Breast epithelium (tissue), 4 donors: ENCODE results near the gene SLC9A2. TPM values are rescaled to one million over a fixed set of nuclear protein-coding genes. Genes with fewer than 3 reads are reported as not detected.

Experiments
- DNase-seq, 2 donors: peaks; one replicate each; pipeline ENCODE4 v3.0.0-alpha.2; 2019; ENCODE audit warnings: low spot score in 2 of 2
- H3K27ac ChIP-seq, 2 donors: fragments of 200-600 bp; sonication (generic) in 1 of 2; one replicate each; pipeline ENCODE4 v1.5.1; 2016 to 2019; ENCODE audit warnings: mild to moderate bottlenecking in 1 of 2
- H3K27me3 ChIP-seq, 2 donors: fragments of 200-600 bp; sonication (generic) in 1 of 2; one replicate each; pipeline versions ENCODE4 v1.5.1 to v1.6.0; 2017 to 2019; ENCODE audit warnings: control low read depth in 1 of 2, mild to moderate bottlenecking in 1 of 2
- H3K36me3 ChIP-seq: fragments of 200-600 bp; one replicate; pipeline ENCODE4 v1.5.1; 2019
- H3K4me1 ChIP-seq, 2 donors: fragments of 200-600 bp; sonication (generic); one replicate each; pipeline ENCODE4 v1.5.1; 2016 to 2019; ENCODE audit warnings: control low read depth in 1 of 2
- H3K4me3 ChIP-seq, 3 donors: fragments of 200-600 bp; sonication (generic); 1 replicate in 2 of 3; 2 replicates in 1 of 3; pipeline ENCODE4 v1.5.1; 2016 to 2019; ENCODE audit warnings: mild to moderate bottlenecking in 3 of 3, moderate library complexity in 2 of 3
- H3K9me3 ChIP-seq, 2 donors: fragments of 200-600 bp; sonication (generic) in 1 of 2; one replicate each; pipeline ENCODE4 v1.5.1; 2016 to 2019; ENCODE audit warnings: control low read depth in 1 of 2
- CTCF ChIP-seq, 3 donors: fragments of 450-650 bp; IDR thresholded peaks; one replicate each; pipeline ENCODE4 v1.5.1; 2016 to 2017; ENCODE audit warnings: antibody characterized with exemption in 3 of 3, mild to moderate bottlenecking in 3 of 3, moderate library complexity in 3 of 3
- POLR2A ChIP-seq: fragments of 450-650 bp; IDR thresholded peaks from one replicate; pipeline ENCODE4 v1.6.1; 2016; ENCODE audit warnings: antibody characterized with exemption, mild to moderate bottlenecking, moderate library complexity
- POLR2AphosphoS5 ChIP-seq, 3 donors: sonication (generic); formaldehyde crosslinking; IDR thresholded peaks; one replicate each; pipeline ENCODE4 v1.6.1; 2017; ENCODE audit warnings: antibody characterized with exemption in 3 of 3
- intact Hi-C: fragments of 100-400 bp; cut with DNase I; formaldehyde crosslinking; loops from one replicate; pipeline ENCODE4 v1.15.1; 2023; ENCODE audit warnings: low total_unique reads
- total RNA-seq, 3 donors: library from RNA; depleted of rRNA; stranded (reverse); fragments of >200 nt; gene quantifications; one replicate each; pipeline ENCODE4 v1.1.0, GENCODE V29; 2016

Gene SLC9A2
- total RNA-seq: under 1 TPM; 0.16 to 0.98 (median 0.73) TPM

GRCh38 chr2:102619414-102620319 is at the start of gene SLC9A2:
Gene SLC9A2, plus strand, starts transcription at chr2:102619553. Its CDS starts 296 bp downstream, at chr2:102619849.
- no peaks in the 10 kb centered on the region for H3K9me3 ChIP-seq
- intact Hi-C loops: loop anchor here (5.0 kb wide), 1 partner anchor 843 kb away; no protein-coding TSS in a partner anchor
- no peak within 1 kb of the TSS for H3K27ac ChIP-seq
- DNase-seq: no peak
- TF ChIP-seq CTCF (IDR thresholded peaks at IDR 0.05) (no peak), POLR2A (no peak), POLR2AphosphoS5 (IDR thresholded peaks at IDR 0.05) (no peak)
- H3K4me1 ChIP-seq: no peaks in the 10 kb centered on the region
- peak within 1 kb of the TSS; percentile 39 to 60 (median 51) for H3K4me3 ChIP-seq
- H3K36me3 ChIP-seq: no peaks in the 10 kb centered on the region
- peaks cover 0 to 40% of the 10 kb centered on the region in 2 donors for H3K27me3 ChIP-seq

GRCh38 chr2:102575888-102576287 is 43.5 kb upstream of the SLC9A2 start:
- Histone ChIP-seq H3K36me3 (no peaks in the 10 kb centered on the region), H3K9me3 (peaks cover 0 to 13% of the 10 kb centered on the region in 2 donors), H3K27me3 (no peaks in the 10 kb centered on the region), H3K4me3 (no peak overlapping the region), H3K4me1 (no peaks in the 10 kb centered on the region), H3K27ac (no peak overlapping the region)
- intact Hi-C loops: no loop called here
- DNase-seq: no peak
- TF ChIP-seq POLR2A (no peak), POLR2AphosphoS5 (IDR thresholded peaks at IDR 0.05) (no peak), CTCF (IDR thresholded peaks at IDR 0.05) (no peak)

- Histone ChIP-seq H3K36me3 (no peaks in the 10 kb centered on the region), H3K4me3 (no peak overlapping the region), H3K27me3 (no peaks in the 10 kb centered on the region), H3K4me1 (no peaks in the 10 kb centered on the region), H3K9me3 (peaks cover 0 to 13% of the 10 kb centered on the region in 2 donors), H3K27ac (no peak overlapping the region)
- DNase-seq: no peak
- intact Hi-C loops: no loop called here
- no peak for TF ChIP-seq CTCF (IDR thresholded peaks at IDR 0.05)
- no peak for TF ChIP-seq POLR2AphosphoS5 (IDR thresholded peaks at IDR 0.05)
- TF ChIP-seq POLR2A: no peak
These were observed 41.0 kb upstream of the SLC9A2 start for GRCh38 chr2:102578376-102578775.

- intact Hi-C loops: no loop called here
- no peak overlapping the region for H3K4me3 ChIP-seq
- no peak for DNase-seq
- no peak overlapping the region for H3K27ac ChIP-seq
- no peak for TF ChIP-seq CTCF (IDR thresholded peaks at IDR 0.05)
- TF ChIP-seq POLR2A: no peak
- no peak for TF ChIP-seq POLR2AphosphoS5 (IDR thresholded peaks at IDR 0.05)
- H3K4me1 ChIP-seq: no peaks in the 10 kb centered on the region
- no peaks in the 10 kb centered on the region for H3K27me3 ChIP-seq
- H3K36me3 ChIP-seq: no peaks in the 10 kb centered on the region
- no peaks in the 10 kb centered on the region for H3K9me3 ChIP-seq
These were observed 37.4 kb upstream of the SLC9A2 start for GRCh38 chr2:102581911-102582310.

GRCh38 chr2:102582845-102583244 is 36.5 kb upstream of the SLC9A2 start:
- H3K4me1 ChIP-seq: no peaks in the 10 kb centered on the region
- no peaks in the 10 kb centered on the region for H3K36me3 ChIP-seq
- H3K9me3 ChIP-seq: no peaks in the 10 kb centered on the region
- DNase-seq: no peak
- intact Hi-C loops: no loop called here
- H3K27ac ChIP-seq: no peak overlapping the region
- TF ChIP-seq POLR2AphosphoS5 (IDR thresholded peaks at IDR 0.05): no peak
- no peak for TF ChIP-seq CTCF (IDR thresholded peaks at IDR 0.05)
- TF ChIP-seq POLR2A: no peak
- H3K27me3 ChIP-seq: no peaks in the 10 kb centered on the region
- H3K4me3 ChIP-seq: no peak overlapping the region
